ENCODE measurements around the gene ST3GAL2. TPM values are rescaled to one million over a fixed set of nuclear protein-coding genes. Genes with fewer than 3 reads are reported as not detected.

ST3GAL2 gene
- total and polyA plus RNA-seq, 10 of the 15 experiments (the other 5 are each of a cell fraction or from before 2014, with no cell fraction given) = 0.95 to 61.7 (median 25.9) TPM

GRCh38 chr16:70395345-70395901 is 43.5 kb downstream of the ST3GAL2 start (continued):
- no peak for TF ChIP-seq REST (IDR thresholded peaks at IDR 0.05; ENCODE audit: low read depth, low read length)
- no peak for TF ChIP-seq SRF (IDR thresholded peaks at IDR 0.05; ENCODE audit: low read depth in 2 of 2, low read length in 2 of 2)
- no peak for TF ChIP-seq ESRRA (IDR thresholded peaks at IDR 0.05; ENCODE audit: low read length)
- TF ChIP-seq FOS (IDR thresholded peaks at IDR 0.05; ENCODE audit: borderline replicate concordance, extremely low read depth, insufficient read length) = no peak
- peak; percentile 83 for TF ChIP-seq RAD21 (IDR thresholded peaks at IDR 0.05; ENCODE audit: insufficient read depth, low read depth, low read length)
- TF ChIP-seq CHD2 (IDR thresholded peaks at IDR 0.05; ENCODE audit: borderline replicate concordance, low read depth, low read length) = 0 out of 2 replicates have a peak, but pooled peaks have one; percentile 21
- TF ChIP-seq, protein P1, sequence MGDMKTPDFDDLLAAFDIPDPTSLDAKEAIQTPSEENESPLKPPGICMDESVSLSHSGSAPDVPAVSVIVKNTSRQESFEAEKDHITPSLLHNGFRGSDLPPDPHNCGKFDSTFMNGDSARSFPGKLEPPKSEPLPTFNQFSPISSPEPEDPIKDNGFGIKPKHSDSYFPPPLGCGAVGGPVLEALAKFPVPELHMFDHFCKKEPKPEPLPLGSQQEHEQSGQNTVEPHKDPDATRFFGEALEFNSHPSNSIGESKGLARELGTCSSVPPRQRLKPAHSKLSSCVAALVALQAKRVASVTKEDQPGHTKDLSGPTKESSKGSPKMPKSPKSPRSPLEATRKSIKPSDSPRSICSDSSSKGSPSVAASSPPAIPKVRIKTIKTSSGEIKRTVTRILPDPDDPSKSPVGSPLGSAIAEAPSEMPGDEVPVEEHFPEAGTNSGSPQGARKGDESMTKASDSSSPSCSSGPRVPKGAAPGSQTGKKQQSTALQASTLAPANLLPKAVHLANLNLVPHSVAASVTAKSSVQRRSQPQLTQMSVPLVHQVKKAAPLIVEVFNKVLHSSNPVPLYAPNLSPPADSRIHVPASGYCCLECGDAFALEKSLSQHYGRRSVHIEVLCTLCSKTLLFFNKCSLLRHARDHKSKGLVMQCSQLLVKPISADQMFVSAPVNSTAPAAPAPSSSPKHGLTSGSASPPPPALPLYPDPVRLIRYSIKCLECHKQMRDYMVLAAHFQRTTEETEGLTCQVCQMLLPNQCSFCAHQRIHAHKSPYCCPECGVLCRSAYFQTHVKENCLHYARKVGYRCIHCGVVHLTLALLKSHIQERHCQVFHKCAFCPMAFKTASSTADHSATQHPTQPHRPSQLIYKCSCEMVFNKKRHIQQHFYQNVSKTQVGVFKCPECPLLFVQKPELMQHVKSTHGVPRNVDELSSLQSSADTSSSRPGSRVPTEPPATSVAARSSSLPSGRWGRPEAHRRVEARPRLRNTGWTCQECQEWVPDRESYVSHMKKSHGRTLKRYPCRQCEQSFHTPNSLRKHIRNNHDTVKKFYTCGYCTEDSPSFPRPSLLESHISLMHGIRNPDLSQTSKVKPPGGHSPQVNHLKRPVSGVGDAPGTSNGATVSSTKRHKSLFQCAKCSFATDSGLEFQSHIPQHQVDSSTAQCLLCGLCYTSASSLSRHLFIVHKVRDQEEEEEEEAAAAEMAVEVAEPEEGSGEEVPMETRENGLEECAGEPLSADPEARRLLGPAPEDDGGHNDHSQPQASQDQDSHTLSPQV (IDR thresholded peaks at IDR 0.05) = no peak
- TF ChIP-seq, protein P2, sequence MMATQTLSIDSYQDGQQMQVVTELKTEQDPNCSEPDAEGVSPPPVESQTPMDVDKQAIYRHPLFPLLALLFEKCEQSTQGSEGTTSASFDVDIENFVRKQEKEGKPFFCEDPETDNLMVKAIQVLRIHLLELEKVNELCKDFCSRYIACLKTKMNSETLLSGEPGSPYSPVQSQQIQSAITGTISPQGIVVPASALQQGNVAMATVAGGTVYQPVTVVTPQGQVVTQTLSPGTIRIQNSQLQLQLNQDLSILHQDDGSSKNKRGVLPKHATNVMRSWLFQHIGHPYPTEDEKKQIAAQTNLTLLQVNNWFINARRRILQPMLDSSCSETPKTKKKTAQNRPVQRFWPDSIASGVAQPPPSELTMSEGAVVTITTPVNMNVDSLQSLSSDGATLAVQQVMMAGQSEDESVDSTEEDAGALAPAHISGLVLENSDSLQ (IDR thresholded peaks at IDR 0.05) = no peak
- no peak for TF ChIP-seq HDGF (IDR thresholded peaks at IDR 0.05)
- no peak for TF ChIP-seq FOXK2 (IDR thresholded peaks at IDR 0.05)
- no peak for TF ChIP-seq SKIL (IDR thresholded peaks at IDR 0.05; ENCODE audit: low read depth, poor library complexity, severe bottlenecking)
- 0 out of 2 replicates have a peak, but pooled peaks have one; percentile 16 for TF ChIP-seq RUNX3 (IDR thresholded peaks at IDR 0.05; ENCODE audit: low read length)
- TF ChIP-seq SMAD5 (IDR thresholded peaks at IDR 0.05; ENCODE audit: low read depth) = no peak
- no peak for TF ChIP-seq SREBF1 (IDR thresholded peaks at IDR 0.05; ENCODE audit: low read length)
- no peak for TF ChIP-seq FOXM1 (IDR thresholded peaks at IDR 0.05; ENCODE audit: low read depth, low read length)

Data from GM12878 (cell line).